SK-N-SH (cell line): ENCODE results near the gene NRDE2. TPM values are rescaled to one million over a fixed set of nuclear protein-coding genes. Genes with fewer than 3 reads are reported as not detected.

ENCODE experiments used
- CTCF ChIA-PET: fragments of 300-600, 350-600 bp; formaldehyde crosslinking; extraction: SDS; loops from one replicate; lab custom pipeline; 2021; lab: Yijun Ruan, JAX
- POLR2A ChIA-PET: fragments of 350-600 bp; sonication (Branson Sonifier 250); formaldehyde crosslinking; extraction: SDS; loops from one replicate; lab custom pipeline; 2020; ENCODE audit warnings: antibody characterized with exemption, inconsistent platforms; lab: Yijun Ruan, JAX
- DNase-seq: peaks from one replicate; pipeline ENCODE4 v3.0.0; 2012
- H2AFZ ChIP-seq: fragments of 200-600 bp; sonication (generic); 2 replicates; pipeline ENCODE4 v1.8.1; 2016; ENCODE audit warnings: antibody characterized with exemption, mild to moderate bottlenecking, low read depth
- H3F3A ChIP-seq: fragments of 200-600 bp; sonication (generic); replicated peaks from 2 replicates; pipeline ENCODE3; 2016; ENCODE audit warnings: antibody characterized with exemption, mild to moderate bottlenecking; ENCODE audit not compliant: insufficient read depth
- H3K27ac ChIP-seq, 2 experiments: fragments of 200-500 bp in 1 of 2; fragments of 200-600 bp in 1 of 2; sonication (Bioruptor generic) in 1 of 2; sonication (generic), shearing (Covaris generic) in 1 of 2; 2 replicates each; pipeline versions ENCODE4 v1.5.1 to v1.6.1; 2014 to 2016; ENCODE audit warnings: low read depth in 2 of 2, inconsistent platforms in 1 of 2, low read length in 1 of 2, mild to moderate bottlenecking in 1 of 2, mixed read lengths in 1 of 2
- H3K27me3 ChIP-seq: fragments of 200-600 bp; sonication (generic), shearing (Covaris generic); 2 replicates; pipeline ENCODE4 v1.6.1; 2016; ENCODE audit warnings: mixed run types; ENCODE audit not compliant: insufficient read depth
- H3K36me3 ChIP-seq, 2 experiments: fragments of 200-500 bp in 1 of 2; fragments of 200-600 bp in 1 of 2; sonication (Bioruptor generic) in 1 of 2; sonication (generic) in 1 of 2; replicated peaks in 1 of 2; 2 replicates each; pipeline versions ENCODE3 to v1.5.1; 2014 to 2016; ENCODE audit warnings: low read length in 1 of 2, mild to moderate bottlenecking in 1 of 2; ENCODE audit not compliant: insufficient read depth in 2 of 2, control insufficient read depth in 1 of 2
- H3K4me1 ChIP-seq, 2 experiments: fragments of 200-500 bp in 1 of 2; fragments of 200-600 bp in 1 of 2; sonication (Bioruptor generic) in 1 of 2; sonication (generic), shearing (Covaris generic) in 1 of 2; 2 replicates each; pipeline versions ENCODE4 v1.5.1 to v1.6.1; 2014 to 2016; ENCODE audit warnings: low read depth in 1 of 2, low read length in 1 of 2, mixed run types in 1 of 2; ENCODE audit not compliant: insufficient read depth in 2 of 2, control insufficient read depth in 1 of 2
- H3K4me2 ChIP-seq: fragments of 200-600 bp; sonication (generic), shearing (Covaris generic); 2 replicates; pipeline ENCODE4 v1.6.1; 2017; ENCODE audit warnings: mixed run types
- H3K4me3 ChIP-seq, 2 experiments: fragments of 200-500 bp in 1 of 2; fragments of 200-600 bp in 1 of 2; sonication (Bioruptor generic) in 1 of 2; sonication (generic), shearing (Covaris generic) in 1 of 2; 2 replicates each; pipeline versions ENCODE4 v1.5.1 to v1.8.1; 2014 to 2016; ENCODE audit warnings: low read depth in 2 of 2, inconsistent platforms in 1 of 2, low read length in 1 of 2, mild to moderate bottlenecking in 1 of 2, mixed read lengths in 1 of 2, moderate library complexity in 1 of 2
- H3K79me2 ChIP-seq: fragments of 200-600 bp; sonication (generic); 2 replicates; pipeline ENCODE4 v1.8.1; 2017; ENCODE audit warnings: mild to moderate bottlenecking; ENCODE audit not compliant: insufficient read depth
- H3K9ac ChIP-seq: fragments of 200-600 bp; sonication (generic); 2 replicates; pipeline ENCODE4 v1.6.1; 2017; ENCODE audit warnings: mixed run types
- H3K9me2 ChIP-seq: fragments of 200-600 bp; sonication (generic); 2 replicates; pipeline ENCODE4 v1.6.1; 2017; ENCODE audit warnings: mixed run types
- H3K9me3 ChIP-seq: fragments of 200-600 bp; sonication (generic); 2 replicates; pipeline ENCODE4 v1.6.1; 2017; ENCODE audit warnings: mixed run types, mild to moderate bottlenecking, moderate library complexity
- H4K20me1 ChIP-seq: fragments of 200-600 bp; sonication (generic); 2 replicates; pipeline ENCODE4 v1.6.1; 2017; ENCODE audit warnings: mild to moderate bottlenecking, mixed run types; ENCODE audit not compliant: insufficient read depth
- CHD2 ChIP-seq: fragments of 150-350 bp; IDR thresholded peaks from 2 replicates; pipeline ENCODE4 v1.6.1; 2018; ENCODE audit warnings: low read length; ENCODE audit not compliant: partially characterized antibody
- CTCF ChIP-seq: fragments of 200-600 bp; sonication (generic); IDR thresholded peaks from 2 replicates; pipeline ENCODE4 v1.6.1; 2017; ENCODE audit warnings: antibody characterized with exemption, mild to moderate bottlenecking, moderate library complexity
- ELF1 ChIP-seq: IDR thresholded peaks from 2 replicates; pipeline ENCODE4 v1.4.0; 2012
- FOSL2 ChIP-seq: IDR thresholded peaks from 2 replicates; pipeline ENCODE4 v1.4.0; 2012; ENCODE audit warnings: low read depth, mild to moderate bottlenecking, moderate library complexity, borderline replicate concordance
- FOXM1 ChIP-seq: IDR thresholded peaks from 2 replicates; pipeline ENCODE4 v1.4.0; 2012; ENCODE audit warnings: low read depth, mild to moderate bottlenecking
- IRF3 ChIP-seq: fragments of 150-350 bp; IDR thresholded peaks from 2 replicates; pipeline ENCODE4 v1.6.1; 2016; ENCODE audit warnings: mild to moderate bottlenecking, low read depth, low read length
- JUND ChIP-seq: IDR thresholded peaks from 2 replicates; pipeline ENCODE4 v1.4.0; 2012
- MXI1 ChIP-seq: IDR thresholded peaks from 2 replicates; pipeline ENCODE4 v1.6.1; 2012; ENCODE audit warnings: mild to moderate bottlenecking, low read depth, low read length, improper control_type of control experiment
- NRF1 ChIP-seq: IDR thresholded peaks from 2 replicates; pipeline ENCODE4 v1.6.1; 2012; ENCODE audit warnings: low read depth, mild to moderate bottlenecking, low read length
- RXRA ChIP-seq: IDR thresholded peaks from 2 replicates; pipeline ENCODE4 v1.4.0; 2012; ENCODE audit warnings: low read depth, mild to moderate bottlenecking, borderline replicate concordance
- SMC3 ChIP-seq: IDR thresholded peaks from 2 replicates; pipeline ENCODE4 v1.6.1; 2012; ENCODE audit warnings: low read depth, low read length, improper control_type of control experiment
- TAF1 ChIP-seq: IDR thresholded peaks from 2 replicates; pipeline ENCODE4 v1.6.1; 2012; ENCODE audit warnings: low read depth, mild to moderate bottlenecking, low read length, moderate library complexity, borderline replicate concordance
- TEAD4 ChIP-seq: IDR thresholded peaks from 2 replicates; pipeline ENCODE4 v1.4.0; 2012; ENCODE audit warnings: mild to moderate bottlenecking, borderline replicate concordance; ENCODE audit not compliant: insufficient read depth
- USF1 ChIP-seq: IDR thresholded peaks from 2 replicates; pipeline ENCODE4 v1.4.0; 2012; ENCODE audit warnings: low read depth, borderline replicate concordance
- USF2 ChIP-seq: fragments of 150-350 bp; IDR thresholded peaks from 2 replicates; pipeline ENCODE4 v1.6.1; 2017; ENCODE audit warnings: antibody characterized with exemption, low read length, low read depth, borderline replicate concordance
- YY1 ChIP-seq: IDR thresholded peaks from 2 replicates; pipeline ENCODE4 v1.4.0; 2012; ENCODE audit warnings: low read depth, mild to moderate bottlenecking
- WGBS: methylation state at CpG from one replicate; pipeline ENCODE4 v1.1.6; 2017; ENCODE audit warnings: low lambda C conversion rate; 5-methylcytosine and 5-hydroxymethylcytosine counted together
- polyA plus RNA-seq, 3 experiments: library from polyadenylated mRNA; depleted of rRNA; stranded (reverse); fragments of >200 nt; gene quantifications; 2 replicates each; pipeline ENCODE4 v1.2.3, GENCODE V29; 2012

The NRDE2 gene
- polyA plus RNA-seq, 1 of the 3 experiments (the other 2 are of a cell fraction) = 11.3 TPM

GRCh38 chr14:90373887-90374286, 42.1 kb upstream of the NRDE2 start:
- peak; percentile 19 for DNase-seq
- H3K27ac ChIP-seq = no peak overlapping the region
- no peaks in the 10 kb centered on the region for H3K36me3 ChIP-seq
- peaks cover 4% of the 10 kb centered on the region for H3F3A ChIP-seq
- H3K79me2 ChIP-seq = no peaks in the 10 kb centered on the region
- no peaks in the 10 kb centered on the region for H3K9me2 ChIP-seq
- WGBS = 49% methylated on average over 6 of the region's 6 CpGs
- no peak overlapping the region for H2AFZ ChIP-seq
- H3K4me3 ChIP-seq = no peak overlapping the region
- no peaks in the 10 kb centered on the region for H3K9me3 ChIP-seq
- ChIA-PET POLR2A (interaction anchor here (0.7 kb wide), 1 partner anchor 386 kb away, joined by 3 read pairs; no protein-coding TSS in a partner anchor), CTCF (interaction anchor here (0.6 to 1.0 kb wide), 3 partner anchors 13 to 23 kb away, joined by 3 read pairs; partner anchors contain the start of gene CALM1)
- H4K20me1 ChIP-seq = no peaks in the 10 kb centered on the region
- H3K4me2 ChIP-seq = no peak overlapping the region
- no peak for TF ChIP-seq YY1
- no peak for TF ChIP-seq NRF1
- TF ChIP-seq FOSL2 = no peak
- TF ChIP-seq CHD2 = no peak
- TF ChIP-seq MXI1 = no peak
- TF ChIP-seq USF1 = no peak
- TF ChIP-seq ELF1 = no peak
- no peak for TF ChIP-seq RXRA
- TF ChIP-seq CTCF = no peak
- TF ChIP-seq IRF3 = no peak
- TF ChIP-seq TEAD4 = no peak
- no peak for TF ChIP-seq JUND
- TF ChIP-seq SMC3 = no peak
- no peak for TF ChIP-seq TAF1
- TF ChIP-seq FOXM1 = no peak
- no peak for TF ChIP-seq USF2
- peaks cover 0 to 4% of the 10 kb centered on the region in 2 experiments; a peak in 3 of 4 replicates for H3K4me1 ChIP-seq
- no peak overlapping the region for H3K9ac ChIP-seq
- H3K27me3 ChIP-seq = no peaks in the 10 kb centered on the region
